Midbrain (tissue), 1 donor: ENCODE data around the gene SYNM.
"Not testable (repeated sequence)": the region's sequence is repeated elsewhere in the genome, so short reads cannot be mapped to it uniquely, and the experiment has no call there.

Experiments used
- DNase-seq: peaks from one replicate; lab custom pipeline; 2025; lab: John Stamatoyannopoulos, UW

Gene SYNM, protein sequence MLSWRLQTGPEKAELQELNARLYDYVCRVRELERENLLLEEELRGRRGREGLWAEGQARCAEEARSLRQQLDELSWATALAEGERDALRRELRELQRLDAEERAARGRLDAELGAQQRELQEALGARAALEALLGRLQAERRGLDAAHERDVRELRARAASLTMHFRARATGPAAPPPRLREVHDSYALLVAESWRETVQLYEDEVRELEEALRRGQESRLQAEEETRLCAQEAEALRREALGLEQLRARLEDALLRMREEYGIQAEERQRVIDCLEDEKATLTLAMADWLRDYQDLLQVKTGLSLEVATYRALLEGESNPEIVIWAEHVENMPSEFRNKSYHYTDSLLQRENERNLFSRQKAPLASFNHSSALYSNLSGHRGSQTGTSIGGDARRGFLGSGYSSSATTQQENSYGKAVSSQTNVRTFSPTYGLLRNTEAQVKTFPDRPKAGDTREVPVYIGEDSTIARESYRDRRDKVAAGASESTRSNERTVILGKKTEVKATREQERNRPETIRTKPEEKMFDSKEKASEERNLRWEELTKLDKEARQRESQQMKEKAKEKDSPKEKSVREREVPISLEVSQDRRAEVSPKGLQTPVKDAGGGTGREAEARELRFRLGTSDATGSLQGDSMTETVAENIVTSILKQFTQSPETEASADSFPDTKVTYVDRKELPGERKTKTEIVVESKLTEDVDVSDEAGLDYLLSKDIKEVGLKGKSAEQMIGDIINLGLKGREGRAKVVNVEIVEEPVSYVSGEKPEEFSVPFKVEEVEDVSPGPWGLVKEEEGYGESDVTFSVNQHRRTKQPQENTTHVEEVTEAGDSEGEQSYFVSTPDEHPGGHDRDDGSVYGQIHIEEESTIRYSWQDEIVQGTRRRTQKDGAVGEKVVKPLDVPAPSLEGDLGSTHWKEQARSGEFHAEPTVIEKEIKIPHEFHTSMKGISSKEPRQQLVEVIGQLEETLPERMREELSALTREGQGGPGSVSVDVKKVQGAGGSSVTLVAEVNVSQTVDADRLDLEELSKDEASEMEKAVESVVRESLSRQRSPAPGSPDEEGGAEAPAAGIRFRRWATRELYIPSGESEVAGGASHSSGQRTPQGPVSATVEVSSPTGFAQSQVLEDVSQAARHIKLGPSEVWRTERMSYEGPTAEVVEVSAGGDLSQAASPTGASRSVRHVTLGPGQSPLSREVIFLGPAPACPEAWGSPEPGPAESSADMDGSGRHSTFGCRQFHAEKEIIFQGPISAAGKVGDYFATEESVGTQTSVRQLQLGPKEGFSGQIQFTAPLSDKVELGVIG (N-terminal part only)

DNA sequence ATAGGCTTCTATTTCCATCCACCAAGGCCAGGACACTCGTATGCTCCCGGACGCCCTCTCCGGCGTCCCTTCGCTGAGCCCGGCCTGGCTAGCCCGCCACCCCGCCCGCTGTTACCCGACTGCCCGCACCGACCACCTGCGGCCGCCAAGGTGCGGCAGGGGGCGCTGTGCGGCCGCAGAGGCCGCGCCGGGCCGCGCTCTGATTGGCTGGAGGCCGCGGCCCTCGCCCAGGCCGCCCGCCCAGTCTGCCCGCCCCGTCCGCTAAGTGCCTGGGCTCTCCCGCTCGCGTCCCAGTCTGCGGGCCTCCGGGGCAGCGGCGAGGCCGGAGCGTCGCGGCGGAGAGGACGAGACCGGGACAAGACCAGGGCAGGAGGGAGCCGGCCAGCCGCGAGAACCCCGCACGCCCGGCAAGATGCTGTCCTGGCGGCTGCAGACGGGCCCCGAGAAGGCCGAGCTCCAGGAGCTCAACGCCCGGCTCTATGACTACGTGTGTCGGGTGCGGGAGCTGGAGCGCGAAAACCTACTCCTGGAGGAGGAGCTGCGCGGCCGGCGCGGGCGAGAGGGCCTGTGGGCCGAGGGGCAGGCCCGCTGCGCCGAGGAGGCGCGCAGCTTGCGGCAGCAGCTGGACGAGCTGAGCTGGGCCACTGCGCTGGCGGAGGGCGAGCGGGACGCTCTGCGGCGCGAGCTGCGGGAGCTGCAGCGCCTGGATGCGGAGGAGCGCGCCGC lies at the start of gene SYNM:
SYNM (plus strand) TSS at position 293 of the 726 bp plus-strand sequence; CDS start at position 413, 120 bp downstream.
- peak; percentile 90 for DNase-seq

DNA sequence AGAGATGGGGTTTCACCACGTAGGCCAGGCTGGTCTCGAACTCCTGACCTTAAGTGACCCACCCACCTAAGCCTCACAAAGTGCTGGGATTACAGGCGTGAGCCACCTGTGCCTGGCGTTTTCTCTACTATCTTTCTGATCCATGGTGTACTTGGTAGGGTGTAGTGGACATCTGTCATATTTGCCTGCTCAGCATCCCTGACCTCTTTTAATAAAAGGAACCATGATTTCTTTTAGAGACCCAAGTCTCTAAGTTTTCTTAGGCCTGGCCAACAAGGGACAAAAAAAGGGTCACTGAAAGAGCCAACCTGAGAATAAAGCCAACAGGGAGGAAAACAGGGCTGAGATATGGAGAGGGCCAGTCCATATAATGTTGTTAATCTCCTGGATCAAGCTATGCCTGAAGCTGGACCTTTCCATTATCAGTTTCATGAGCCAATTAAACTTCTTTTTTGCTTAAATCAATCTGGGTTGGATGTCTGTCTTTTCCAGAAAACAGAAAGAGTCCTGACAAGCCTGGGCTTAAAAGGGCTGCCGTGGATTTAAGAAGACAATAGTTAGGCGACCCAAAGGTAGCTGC lies 49.2 kb upstream of the SYNM start:
- no peak for DNase-seq

DNA sequence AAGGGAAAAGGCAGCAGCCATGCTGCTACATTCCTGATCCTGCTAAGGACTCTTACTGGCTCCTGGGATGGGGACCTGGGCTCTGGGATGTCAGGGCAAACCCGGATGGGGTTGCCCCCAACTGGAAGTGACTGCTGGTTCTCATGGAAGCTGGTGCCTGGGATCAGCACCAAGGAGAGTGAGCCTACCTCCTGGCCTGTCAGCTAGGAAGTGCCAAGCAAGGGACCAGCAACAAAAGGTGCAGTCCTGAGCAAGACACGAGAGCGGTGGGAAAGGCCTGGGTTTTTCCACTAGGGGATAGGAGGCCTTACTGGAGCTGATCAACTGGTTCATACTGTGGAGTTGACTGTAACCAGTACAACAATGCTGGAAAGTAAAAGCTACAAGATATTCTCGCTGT lies 47.9 kb upstream of the SYNM start:
- DNase-seq = no peak

- no peak for DNase-seq
These were observed 47.0 kb upstream of the SYNM start for GRCh38 chr15:99057697-99058420.

GRCh38 chr15:99058421-99058870 lies 46.4 kb upstream of the SYNM start:
- DNase-seq = no peak

- DNase-seq = peak; percentile 66
These were observed 45.6 kb upstream of the SYNM start for GRCh38 chr15:99059010-99059981.

DNA sequence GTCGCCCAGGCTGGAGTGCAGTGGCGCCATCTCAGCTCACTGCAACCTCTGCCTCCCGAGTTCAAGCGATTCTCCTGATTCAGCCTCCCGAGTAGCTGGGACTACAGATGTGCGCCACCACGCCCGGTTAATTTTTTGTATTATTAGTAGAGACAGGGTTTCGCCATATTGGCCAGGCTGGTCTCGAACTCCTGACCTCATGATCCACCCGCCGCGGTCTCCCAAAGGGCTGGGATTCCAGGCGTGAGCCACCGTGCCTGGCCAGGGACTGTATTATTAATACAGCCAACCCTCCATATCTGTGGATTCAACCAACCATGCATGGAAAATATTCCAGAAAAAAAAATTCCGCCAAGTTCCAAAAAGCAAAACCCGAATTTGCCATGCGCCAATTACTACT lies 44.7 kb upstream of the SYNM start:
- not testable (repeated sequence) for DNase-seq

DNA sequence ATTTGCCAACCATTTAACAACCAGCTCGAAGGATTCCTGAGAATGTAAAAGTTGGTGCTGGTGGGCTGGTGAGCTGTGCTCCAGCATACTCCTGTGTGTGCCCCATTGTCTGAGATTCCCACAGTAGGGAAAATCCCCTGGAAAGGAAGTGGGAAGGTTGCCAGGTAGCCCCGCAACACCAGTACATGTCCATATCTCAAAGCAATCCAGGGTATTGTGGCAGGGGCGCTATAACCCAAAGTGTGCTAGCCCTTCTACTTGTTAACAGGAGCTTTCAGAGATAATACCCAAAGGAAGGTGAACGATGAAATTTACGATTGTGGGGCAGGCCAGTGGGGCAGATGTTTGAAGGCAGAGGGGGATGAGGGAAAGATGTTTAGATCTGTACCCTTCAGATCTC lies 42.7 kb upstream of the SYNM start:
- no peak for DNase-seq

DNA sequence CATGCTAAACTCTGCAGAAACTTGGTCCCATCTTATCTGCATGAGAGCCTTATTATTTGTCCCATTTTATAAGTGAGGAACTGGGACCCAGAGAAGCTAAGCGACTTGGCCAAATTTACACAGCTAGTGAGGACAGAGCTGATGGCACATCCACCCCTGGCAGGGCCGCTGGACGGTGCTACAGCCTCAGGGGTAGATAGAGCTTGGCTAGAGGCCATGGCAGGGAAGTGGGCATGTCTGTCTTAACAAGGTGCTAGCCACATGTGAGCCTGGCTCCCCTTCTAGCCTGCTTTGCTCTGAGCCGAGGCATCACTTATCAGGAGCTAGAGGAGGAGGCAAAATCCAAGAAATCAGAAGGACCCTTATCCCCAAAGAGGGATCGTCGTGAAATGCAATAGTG lies 36.7 kb upstream of the SYNM start:
- no peak for DNase-seq

- no peak for DNase-seq
These were observed 34.7 kb upstream of the SYNM start for GRCh38 chr15:99070208-99070607.

DNA sequence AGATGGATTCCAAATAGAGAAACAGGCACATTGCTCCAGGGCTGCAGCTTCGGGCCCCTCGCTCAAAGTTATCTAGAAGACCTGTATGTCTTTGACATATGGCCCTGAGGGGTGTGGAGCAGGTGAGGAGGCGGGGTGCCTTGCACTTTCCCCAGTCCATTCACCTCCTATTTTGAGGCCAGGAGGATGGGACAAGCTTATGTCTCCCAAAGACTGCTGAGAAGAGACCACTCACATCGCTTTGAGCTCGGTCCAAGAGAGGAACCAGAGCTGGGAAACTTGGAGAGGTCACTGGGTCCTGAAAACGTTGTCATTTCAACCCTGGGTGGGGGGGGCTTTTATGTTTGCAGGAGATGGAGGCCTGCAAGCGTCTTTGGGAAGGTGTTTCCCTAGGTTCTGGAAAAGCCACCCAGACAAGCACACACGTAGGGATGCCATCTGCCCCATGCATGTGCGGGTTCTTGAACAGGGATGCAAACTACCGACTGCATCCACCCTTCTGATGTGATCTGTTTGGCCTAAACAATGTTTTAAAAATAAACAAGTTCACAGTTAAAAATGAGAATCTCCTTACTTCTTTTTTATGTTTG lies 33.7 kb upstream of the SYNM start:
- DNase-seq = no peak

DNA sequence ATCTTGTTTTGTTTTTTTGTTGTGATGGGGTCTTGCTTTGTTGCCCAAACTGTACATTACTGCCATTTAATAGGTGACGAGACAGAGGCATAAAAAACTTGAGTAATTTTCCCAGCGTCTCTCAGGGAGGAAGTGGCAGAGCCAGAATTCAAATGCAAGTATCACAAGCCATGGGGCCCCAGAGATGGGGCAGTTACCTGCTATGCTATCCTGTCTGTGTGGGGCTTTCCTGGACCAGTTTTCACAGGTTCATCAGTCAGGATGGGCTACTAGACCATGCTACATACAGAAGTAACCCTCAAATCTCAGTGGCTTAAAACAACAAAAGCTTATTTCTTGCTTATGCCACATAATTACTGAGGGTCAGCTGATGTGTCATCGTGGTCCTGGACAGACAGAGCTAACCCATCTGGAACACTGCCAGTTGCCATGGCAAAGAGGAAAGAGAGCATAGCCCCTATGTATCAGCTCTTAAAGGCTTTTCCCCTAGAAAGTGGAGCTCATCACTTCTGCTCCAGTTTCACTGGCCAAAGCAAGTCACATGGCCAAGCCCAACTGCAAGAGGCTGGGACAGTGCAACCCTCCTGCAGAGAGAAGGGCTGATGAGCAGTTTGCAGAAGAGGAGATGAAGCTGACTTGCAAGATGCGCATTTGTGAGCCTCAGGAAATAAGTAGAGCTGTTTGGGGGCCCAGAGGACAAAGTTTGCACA lies 31.7 kb upstream of the SYNM start:
- no peak for DNase-seq

DNA sequence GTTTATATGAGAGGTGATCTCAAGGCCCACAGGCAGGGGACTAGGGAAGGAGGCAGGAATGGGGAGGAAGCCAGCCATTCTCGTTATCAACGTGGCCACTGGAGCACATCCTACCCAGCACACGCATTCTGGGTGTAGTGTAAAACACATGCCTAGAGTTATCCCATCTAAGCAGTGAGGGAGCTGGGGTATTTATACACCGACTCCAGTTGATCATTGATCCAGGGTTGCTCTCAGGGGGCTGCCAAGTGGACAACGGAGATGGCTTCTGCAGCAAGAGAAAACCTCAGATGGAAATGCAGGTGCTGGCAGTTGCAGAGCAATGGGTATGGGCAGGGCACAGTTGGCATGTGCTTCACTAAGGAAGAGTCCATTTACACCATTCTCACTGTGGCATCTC lies 30.4 kb upstream of the SYNM start:
- DNase-seq = no peak

GRCh38 chr15:99075059-99075652 lies 29.7 kb upstream of the SYNM start:
- DNase-seq = not testable (repeated sequence)

GRCh38 chr15:99076109-99076508 lies 28.8 kb upstream of the SYNM start:
- no peak for DNase-seq

DNA sequence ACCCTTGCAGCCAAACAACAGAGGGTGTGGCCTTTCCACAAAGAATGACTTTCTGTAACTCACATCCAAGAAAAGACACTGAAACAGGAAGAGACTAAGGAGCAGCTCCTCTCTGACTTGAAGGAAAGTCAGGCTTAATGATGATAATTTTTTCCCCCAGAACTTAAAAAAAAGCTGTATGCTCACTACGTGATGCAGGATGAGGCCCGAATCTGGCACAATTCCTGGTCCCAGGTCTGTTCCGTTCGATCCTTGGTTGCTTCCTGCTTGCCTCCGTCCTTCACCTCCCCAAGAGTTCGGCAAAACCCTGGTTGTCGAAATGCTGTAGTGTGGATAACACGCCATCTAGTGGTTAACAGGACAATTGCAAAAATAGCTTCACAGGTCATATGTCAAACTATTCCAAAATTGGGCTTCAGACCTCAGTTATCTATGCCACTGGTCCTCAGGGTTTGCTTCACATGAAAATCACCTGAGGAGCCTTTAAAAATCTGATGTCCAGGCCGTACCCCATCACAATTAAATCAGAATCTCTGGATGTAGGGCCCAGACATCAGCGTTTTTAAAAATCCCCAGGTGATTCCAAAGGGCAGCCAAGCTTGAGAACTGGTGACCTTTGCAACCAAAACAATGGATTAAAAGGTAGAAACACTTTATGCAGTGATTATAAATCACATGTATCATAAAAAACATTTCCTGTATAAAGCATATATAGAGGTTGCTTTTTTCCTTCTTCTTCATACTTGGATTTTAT lies 28.1 kb upstream of the SYNM start:
- DNase-seq = peak; percentile 74

GRCh38 chr15:99082798-99083197 lies 22.1 kb upstream of the SYNM start:
- DNase-seq = no peak
